HG03342 (cell line): ENCODE results near the gene MX1.

Source experiments
- ATAC-seq: cut with Tn5 transposase; IDR thresholded peaks from one replicate; pipeline ENCODE4 v1.9.1; 2021; ENCODE audit warnings: mild to moderate bottlenecking, moderate library complexity; ENCODE audit not compliant: unreplicated experiment

The MX1 gene

GRCh38 chr21:41425954-41426675 is at the start of gene MX1:
TSS of gene MX1 (plus strand) at chr21:41426239. CDS start at chr21:41432071, 5,832 bp downstream.
- ATAC-seq: peak; percentile 76

DNA sequence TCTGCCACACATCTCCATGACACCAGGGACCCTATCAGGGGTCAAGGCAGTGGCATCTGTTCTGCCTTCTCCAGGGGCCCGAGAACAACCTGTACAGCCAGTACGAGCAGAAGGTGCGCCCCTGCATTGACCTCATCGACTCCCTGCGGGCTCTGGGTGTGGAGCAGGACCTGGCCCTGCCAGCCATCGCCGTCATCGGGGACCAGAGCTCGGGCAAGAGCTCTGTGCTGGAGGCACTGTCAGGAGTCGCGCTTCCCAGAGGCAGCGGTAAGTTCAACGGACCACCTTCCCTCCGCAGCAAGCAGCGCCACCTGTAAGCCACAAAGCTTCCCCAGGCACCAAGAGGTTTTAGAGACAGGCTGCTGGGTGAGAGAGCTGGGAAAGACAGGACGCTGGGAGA is 48.3 kb upstream of the MX1 start:
- ATAC-seq: no peak

DNA sequence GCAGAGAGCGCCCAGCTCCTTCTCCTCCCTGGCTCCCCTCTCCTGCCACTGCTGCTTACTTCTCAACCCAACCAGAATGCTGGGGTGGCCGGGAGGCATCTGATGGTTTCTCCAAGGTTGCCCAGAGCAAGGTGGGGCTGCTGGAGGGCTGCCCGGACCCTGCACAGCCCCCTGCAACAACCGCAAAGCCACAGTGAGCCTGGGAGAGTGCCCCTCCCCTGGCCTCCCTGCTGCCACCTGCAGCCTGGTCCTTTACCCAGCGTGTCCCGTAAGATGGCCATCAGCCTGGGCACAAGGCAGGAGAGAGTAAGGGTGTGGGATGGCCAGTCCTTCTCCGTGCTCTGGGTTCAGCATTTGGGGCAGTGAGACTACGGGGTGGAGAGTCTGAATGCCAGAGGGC is 47.2 kb upstream of the MX1 start:
- ATAC-seq: no peak

- no peak for ATAC-seq
These were observed 46.1 kb upstream of the MX1 start for GRCh38 chr21:41379901-41380300.

- no peak for ATAC-seq
These were observed 44.3 kb upstream of the MX1 start for GRCh38 chr21:41381731-41382130.

DNA sequence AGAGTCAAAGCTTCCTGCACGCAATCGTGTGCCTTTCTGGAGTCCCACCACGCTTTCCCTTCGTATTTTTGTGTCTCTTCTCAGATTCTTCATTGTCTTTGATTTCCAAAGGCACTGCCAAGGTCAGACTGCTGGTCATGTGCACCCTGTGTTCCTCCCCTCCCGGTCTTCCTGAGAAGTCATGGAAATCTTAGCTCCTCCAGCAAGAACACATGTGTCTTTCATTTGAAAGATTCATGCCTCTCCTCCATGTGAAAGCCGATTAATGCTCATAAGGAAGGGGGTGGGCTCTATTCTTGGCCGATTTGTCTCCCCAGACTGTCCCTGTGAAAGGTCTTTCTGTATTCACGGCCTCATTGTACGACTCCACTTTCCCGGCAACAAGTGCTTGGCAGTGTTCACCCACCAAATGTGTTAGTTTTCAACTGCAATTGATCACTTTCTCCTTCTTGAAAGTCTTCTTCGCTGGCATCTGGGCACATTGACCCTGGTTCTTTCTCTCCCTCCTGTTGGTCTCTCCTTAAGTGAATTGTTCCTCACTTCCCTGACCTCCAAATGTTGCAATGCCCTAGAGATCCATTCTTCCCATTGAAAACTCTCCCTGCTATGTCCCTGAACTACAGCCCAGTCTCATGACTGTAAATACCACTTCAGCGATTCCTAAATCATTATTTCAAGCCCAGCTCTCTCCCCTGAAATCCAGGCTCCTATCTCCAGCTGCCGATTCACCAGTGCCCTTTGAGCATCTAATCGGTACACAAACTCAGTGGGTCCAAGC is 38.8 kb upstream of the MX1 start:
- ATAC-seq: no peak

GRCh38 chr21:41387824-41388223 is 38.2 kb upstream of the MX1 start:
- no peak for ATAC-seq

DNA sequence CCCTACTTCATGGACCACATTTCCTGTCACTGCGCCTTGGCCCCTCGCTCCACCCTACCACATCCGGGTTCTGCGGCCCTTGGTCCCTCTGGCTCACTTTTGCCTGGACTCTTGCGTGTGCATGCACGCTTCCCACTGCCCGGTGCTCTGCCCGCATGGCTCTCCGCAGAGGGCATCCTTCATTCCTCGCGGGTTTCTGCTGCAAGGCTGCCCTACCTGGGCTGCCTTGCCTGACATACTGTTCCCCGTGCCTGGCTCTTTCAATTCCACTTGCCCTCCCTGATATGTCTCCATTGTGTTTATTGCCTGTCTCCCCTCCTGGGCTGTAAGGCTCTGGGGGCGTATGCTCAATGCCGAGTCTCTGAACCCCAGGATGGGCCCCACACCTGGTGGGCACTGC is 37.8 kb upstream of the MX1 start:
- no peak for ATAC-seq

DNA sequence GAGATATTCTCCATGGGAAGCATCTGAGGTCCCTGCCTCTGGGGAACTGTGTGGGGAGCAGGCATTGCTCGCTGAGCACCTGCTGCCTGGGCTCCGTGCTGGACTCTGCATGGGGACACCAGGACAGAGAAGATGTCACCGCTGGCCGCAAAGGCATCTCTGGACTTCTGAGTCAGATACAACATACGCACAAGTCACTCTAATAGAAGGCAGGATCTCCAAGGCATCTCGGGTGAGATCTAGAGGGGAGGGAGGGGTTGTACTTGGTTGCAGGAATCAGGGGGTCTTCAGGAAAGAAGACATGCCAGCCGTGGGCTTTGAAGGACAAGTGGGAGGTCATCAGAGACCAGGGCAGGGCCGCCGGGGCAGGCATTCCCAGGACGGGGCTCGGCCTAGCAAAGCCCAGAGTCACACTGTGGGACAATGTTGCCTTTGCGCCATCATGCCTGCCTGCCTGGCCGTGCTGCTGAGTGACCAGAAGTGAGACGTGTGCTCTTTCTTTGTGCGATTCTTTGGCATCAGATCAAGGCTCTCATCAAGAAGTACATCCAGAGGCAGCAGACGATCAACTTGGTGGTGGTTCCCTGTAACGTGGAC is 35.9 kb upstream of the MX1 start:
- no peak for ATAC-seq

GRCh38 chr21:41393876-41394465 is 32.1 kb upstream of the MX1 start:
- no peak for ATAC-seq

DNA sequence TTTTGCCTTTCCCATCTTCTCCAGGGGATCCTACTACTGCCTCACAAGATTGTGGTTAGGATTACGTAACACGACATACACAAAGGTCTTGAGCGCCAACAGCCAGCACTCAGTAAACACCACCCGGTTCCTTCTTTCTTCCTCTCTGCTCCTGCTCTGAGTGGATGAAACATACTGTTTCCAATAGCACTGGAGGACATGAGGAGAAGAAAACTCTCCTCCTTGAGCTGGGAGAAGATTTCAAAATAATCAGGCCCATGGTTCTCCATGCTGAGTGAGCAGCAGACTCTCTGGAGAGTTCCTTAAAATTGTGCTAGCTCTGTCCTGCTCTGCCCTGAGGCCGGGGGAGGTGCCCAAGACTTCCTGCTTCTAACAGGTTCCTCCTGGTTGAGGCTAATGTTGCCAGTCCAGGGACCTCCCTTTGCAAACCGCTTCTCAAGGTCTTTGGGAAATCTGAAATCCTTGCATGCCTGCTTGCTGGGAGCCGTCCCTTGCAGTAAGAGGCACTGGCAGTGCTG is 29.4 kb upstream of the MX1 start:
- no peak for ATAC-seq

- ATAC-seq: no peak
These were observed 28.6 kb upstream of the MX1 start for GRCh38 chr21:41397471-41397891.

DNA sequence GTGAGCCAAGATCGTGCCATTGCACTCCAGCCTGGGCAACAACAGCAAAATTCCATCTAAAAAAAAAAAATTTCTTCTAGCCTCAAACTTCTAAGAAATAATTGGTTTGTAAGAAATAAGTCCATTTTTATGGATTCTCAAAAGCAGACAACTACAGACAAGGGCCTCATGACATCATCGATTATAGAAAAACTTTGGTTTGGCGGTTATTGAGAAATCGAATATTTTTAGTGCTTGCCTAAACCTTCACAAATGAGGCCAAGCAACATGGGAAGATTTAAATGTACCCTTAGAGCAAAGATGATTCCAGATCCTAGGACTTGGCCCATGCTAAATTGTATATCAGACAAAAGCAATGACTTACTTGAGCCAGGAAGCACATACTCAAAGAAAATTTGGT is 27.8 kb upstream of the MX1 start:
- ATAC-seq: no peak

DNA sequence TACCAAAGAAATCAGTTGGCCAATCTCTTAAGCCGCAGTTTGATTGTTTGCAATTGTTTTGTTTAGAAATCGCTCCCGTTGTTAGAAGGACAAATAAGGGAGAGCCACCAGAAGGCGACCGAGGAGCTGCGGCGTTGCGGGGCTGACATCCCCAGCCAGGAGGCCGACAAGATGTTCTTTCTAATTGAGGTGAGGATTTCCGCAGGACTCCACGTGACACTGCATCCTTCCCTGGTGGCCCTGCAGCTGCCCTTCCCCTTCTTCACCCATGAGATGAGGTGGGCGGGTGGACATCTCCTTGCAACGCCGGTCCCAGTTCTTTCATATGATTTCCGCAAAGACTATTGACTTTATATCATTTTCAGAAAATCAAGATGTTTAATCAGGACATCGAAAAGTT is 27.2 kb upstream of the MX1 start:
- no peak for ATAC-seq

DNA sequence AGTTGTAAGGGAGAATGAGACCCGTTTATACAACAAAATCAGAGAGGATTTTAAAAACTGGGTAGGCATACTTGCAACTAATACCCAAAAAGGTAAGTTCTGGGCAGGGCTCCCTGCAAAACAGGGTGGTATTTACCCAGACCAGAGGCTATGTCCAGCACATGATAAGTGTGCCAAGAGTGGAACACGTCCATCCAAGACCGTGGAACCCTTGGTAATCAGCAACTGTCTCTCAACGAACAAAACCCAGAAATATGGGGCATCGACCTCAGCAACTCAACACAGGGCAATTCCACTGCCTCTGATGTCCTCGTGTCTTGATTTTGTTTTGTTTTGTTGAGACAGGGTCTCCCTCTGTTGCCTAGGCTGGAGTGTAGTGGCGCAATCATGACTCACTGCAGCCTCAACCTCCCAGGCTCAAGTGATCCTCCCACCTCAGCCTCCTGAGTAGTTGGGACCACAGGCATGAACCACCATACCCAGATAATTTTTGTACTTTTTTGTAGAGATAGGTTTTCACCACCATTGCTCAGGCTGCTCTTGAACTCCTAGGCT is 26.7 kb upstream of the MX1 start:
- ATAC-seq: no peak

DNA sequence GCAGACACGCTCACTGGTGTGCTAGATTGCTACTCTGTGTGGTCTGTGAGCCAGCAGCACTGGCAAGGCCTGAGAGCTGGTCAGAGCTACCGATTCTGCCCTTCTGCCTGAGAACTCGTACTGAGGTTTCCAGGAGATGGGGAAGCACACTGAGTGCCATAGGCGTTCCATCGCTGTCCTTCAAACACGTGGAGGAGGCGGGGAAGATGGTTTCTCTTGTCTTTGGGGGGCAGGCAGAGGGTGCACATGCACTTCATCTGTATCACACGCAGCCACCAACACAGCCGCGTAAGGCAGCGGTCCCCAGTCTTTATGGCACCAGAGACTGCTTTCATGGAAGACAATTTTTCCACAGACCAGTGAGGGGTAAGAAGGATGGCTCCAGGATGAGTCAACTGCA is 23.8 kb upstream of the MX1 start:
- no peak for ATAC-seq

GRCh38 chr21:41402796-41403195 is 23.2 kb upstream of the MX1 start:
- ATAC-seq: no peak

DNA sequence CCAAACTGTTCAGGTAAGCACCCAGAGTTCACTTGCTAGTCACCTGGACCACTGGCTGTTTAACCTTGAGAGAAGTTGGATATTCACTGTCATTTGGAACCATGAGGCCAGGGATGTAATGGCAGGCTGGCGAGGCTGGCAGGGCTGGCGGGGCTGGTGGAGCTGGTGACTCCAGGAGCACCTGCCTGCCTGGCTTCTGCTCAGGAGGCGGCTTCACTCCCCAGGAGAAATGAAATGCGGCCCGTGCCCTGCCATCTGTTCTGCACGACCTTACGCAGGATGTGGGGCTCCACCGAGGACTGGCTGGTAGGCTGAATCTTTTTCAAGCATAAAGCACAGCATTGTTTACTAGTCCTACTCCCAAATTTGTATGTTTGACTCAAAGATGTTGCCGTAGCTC is 22.7 kb upstream of the MX1 start:
- ATAC-seq: no peak

DNA sequence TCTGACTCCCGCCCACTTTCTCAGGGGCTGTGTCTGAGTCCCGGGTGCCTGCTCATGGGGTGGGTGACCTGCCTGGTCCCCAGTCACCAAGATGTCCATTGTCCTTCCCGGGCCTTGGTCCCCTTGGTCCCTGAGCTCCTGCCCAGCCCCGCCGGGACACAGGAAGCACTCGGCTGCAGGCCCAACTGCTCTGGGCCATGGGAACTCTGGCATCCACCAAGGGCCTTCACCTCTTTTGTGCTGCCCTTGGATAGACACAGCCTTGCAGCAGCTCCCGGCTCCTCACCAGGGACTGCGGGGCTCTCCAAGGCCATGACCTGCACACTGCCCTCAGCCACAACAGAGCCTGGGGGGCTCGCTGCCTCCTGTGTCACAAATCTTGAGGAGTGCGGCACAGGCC is 22.1 kb upstream of the MX1 start:
- no peak for ATAC-seq

GRCh38 chr21:41405321-41405720 is 20.7 kb upstream of the MX1 start:
- no peak for ATAC-seq

- ATAC-seq: no peak
These were observed 19.7 kb upstream of the MX1 start for GRCh38 chr21:41406340-41406739.
